ENCODE data around the gene OR2T10. TPM values are rescaled to one million over a fixed set of nuclear protein-coding genes. Genes with fewer than 3 reads are reported as not detected.

The OR2T10 gene
- total and polyA plus RNA-seq, 2 experiments from 2014 or later, result not detected

DNA sequence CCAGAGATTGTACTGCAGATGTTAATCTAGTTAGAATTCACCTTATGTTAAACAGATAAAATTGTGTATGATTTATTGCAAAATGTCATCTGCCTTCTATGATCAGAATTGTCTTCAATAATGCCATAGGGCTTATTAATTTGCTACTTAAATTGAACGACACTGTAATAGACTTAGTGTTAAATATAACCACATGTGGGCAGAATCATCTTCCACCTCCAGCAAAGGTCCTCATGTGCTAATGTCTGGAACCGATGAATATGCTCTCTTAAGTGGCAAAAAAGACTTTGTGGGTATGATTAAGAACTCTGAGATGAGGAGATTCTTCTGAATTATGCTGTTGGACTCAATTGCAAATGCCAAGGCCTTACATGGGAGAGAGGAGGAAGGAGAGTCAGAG, 33.1 kb upstream of the OR2T10 start:
- no peak for DNase-seq (ENCODE audit: low read depth in 1 of 2, low spot score in 1 of 2)
- Histone ChIP-seq H3K36me3 (no peaks in the 10 kb centered on the region), H3K27ac (no peak overlapping the region), H3K4me3 (no peak overlapping the region), H3K27me3 (no peaks in the 10 kb centered on the region), H3K4me1 (ENCODE audit: low read depth) (no peaks in the 10 kb centered on the region), H3K9me3 (ENCODE audit: low read depth) (no peaks in the 10 kb centered on the region)
- TF ChIP-seq, protein P1, sequence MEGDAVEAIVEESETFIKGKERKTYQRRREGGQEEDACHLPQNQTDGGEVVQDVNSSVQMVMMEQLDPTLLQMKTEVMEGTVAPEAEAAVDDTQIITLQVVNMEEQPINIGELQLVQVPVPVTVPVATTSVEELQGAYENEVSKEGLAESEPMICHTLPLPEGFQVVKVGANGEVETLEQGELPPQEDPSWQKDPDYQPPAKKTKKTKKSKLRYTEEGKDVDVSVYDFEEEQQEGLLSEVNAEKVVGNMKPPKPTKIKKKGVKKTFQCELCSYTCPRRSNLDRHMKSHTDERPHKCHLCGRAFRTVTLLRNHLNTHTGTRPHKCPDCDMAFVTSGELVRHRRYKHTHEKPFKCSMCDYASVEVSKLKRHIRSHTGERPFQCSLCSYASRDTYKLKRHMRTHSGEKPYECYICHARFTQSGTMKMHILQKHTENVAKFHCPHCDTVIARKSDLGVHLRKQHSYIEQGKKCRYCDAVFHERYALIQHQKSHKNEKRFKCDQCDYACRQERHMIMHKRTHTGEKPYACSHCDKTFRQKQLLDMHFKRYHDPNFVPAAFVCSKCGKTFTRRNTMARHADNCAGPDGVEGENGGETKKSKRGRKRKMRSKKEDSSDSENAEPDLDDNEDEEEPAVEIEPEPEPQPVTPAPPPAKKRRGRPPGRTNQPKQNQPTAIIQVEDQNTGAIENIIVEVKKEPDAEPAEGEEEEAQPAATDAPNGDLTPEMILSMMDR (IDR thresholded peaks at IDR 0.05; ENCODE audit: low read depth, low read length), result no peak

DNA sequence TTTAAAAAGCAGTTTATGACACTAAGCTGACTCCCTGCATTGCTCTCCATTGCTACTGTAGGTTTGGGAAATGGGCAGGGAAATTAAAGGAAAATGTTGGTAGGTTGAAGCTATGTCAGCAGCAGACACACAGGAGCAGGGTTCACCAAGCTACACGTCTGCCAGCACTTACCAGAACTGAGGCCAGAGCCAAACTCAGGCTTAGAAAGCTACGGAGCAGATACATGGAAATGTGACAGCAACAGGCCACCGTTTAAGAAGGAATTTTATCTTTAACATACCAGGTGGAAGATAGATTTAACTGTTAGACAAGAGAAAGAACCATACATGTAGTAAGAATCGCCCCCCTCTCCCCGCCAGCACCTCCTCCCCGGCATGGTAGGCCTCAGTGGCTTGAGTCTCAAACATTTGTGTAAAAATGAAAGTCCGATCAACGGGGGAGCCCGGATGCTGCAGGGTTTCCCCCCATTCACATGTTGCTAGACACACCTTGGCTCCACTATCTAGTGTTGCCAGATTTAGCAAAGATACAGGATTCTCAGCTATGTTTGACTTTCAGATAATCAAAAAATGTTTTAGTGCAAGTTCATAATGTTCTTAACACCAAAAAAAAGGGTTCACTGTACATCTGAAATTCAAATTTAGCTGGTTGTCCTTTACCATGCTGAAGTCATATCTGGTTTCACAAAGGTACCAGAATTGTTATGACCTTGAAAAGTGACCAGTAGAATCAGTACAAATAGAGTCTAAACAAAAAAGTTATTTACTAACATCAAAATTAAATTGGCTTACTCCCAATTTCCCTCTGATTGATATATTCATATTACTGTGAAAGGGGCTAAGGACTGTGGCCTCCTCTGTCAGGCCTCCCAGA, 30.7 kb upstream of the OR2T10 start:
- TF ChIP-seq, protein P1 (IDR thresholded peaks at IDR 0.05; ENCODE audit: low read depth, low read length), result no peak
- DNase-seq (ENCODE audit: low read depth in 1 of 2, low spot score in 1 of 2), result no peak

DNA sequence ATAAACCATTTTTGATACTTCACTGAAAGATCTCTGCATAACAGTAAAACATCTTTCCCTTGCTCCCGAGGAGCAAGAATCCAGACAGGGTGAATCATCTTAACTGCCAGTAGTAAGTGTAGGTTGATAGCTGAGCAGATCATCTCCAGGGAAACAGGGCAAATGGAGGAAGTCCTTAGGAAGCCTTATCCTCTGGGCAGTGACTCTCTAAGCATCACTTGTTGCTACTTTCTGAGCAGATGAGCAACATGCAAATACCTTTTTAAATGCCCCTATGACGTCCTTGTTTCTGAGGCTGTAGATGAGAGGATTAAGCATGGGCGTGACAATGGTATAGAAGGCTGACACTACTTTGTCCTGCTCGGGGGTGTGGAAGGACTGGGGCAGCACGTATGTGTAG, 28.5 kb upstream of the OR2T10 start:
- DNase-seq (ENCODE audit: low read depth in 1 of 2, low spot score in 1 of 2), result no peak
- H3K27ac ChIP-seq, result no peak overlapping the region
- no peaks in the 10 kb centered on the region for H3K27me3 ChIP-seq
- no peak overlapping the region for H3K4me3 ChIP-seq
- H3K4me1 ChIP-seq (ENCODE audit: low read depth), result no peaks in the 10 kb centered on the region
- H3K9me3 ChIP-seq (ENCODE audit: low read depth), result no peaks in the 10 kb centered on the region
- H3K36me3 ChIP-seq, result no peaks in the 10 kb centered on the region
- TF ChIP-seq, protein P1 (IDR thresholded peaks at IDR 0.05; ENCODE audit: low read depth, low read length), result no peak

More for the DNA sequence above, 30.7 kb upstream of the OR2T10 start:
- Histone ChIP-seq H3K9me3 (ENCODE audit: low read depth) (no peaks in the 10 kb centered on the region), H3K27ac (no peak overlapping the region), H3K27me3 (no peaks in the 10 kb centered on the region), H3K4me1 (ENCODE audit: low read depth) (no peaks in the 10 kb centered on the region), H3K36me3 (no peaks in the 10 kb centered on the region), H3K4me3 (no peak overlapping the region)

DNA sequence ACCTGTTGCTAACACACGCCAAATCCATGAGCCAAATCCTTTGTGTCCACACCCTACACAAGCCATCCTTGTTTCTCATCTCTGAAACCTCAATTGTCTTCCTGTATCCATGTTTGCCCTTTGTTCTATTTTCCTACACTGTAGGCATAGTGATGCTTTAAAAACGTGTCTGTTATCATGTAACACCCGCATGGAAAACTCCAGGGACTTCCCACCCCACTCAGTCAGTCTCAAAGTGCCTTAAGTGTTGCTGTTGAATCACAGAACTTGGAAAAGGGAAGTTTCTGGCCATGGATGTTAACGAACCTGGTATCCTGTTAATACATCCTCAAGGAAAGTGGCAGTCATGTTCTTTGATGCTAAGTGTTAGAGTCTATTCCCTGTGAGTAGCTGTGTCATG, 27.7 kb upstream of the OR2T10 start:
- no peak for DNase-seq (ENCODE audit: low read depth in 1 of 2, low spot score in 1 of 2)
- no peaks in the 10 kb centered on the region for H3K4me1 ChIP-seq (ENCODE audit: low read depth)
- no peak overlapping the region for H3K4me3 ChIP-seq
- H3K9me3 ChIP-seq (ENCODE audit: low read depth), result no peaks in the 10 kb centered on the region
- H3K36me3 ChIP-seq, result no peaks in the 10 kb centered on the region
- TF ChIP-seq, protein P1 (IDR thresholded peaks at IDR 0.05; ENCODE audit: low read depth, low read length), result no peak
- no peaks in the 10 kb centered on the region for H3K27me3 ChIP-seq
- no peak overlapping the region for H3K27ac ChIP-seq

DNA sequence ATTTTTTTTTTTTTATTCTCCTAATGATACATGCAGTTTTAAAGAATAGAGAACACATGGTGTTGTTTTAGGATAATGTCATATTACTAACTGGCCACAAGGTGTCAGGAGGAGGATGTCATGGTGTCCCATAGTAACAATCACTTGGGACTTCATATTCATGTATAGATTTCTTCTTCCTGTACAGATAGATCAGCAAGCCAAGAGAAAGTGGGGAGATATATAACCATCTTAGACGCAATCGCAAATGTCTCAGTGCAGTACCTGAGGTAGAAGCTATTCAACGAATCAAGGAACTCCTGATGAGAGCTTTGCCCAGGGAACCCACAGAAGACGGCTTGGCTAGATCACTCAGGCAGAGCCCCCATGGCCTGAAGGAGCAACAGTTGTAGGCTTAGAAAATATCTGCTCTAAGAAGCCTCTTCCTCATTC, 25.1 kb upstream of the OR2T10 start:
- Histone ChIP-seq H3K36me3 (no peaks in the 10 kb centered on the region), H3K4me3 (no peak overlapping the region), H3K4me1 (ENCODE audit: low read depth) (no peaks in the 10 kb centered on the region), H3K27ac (no peak overlapping the region), H3K9me3 (ENCODE audit: low read depth) (no peaks in the 10 kb centered on the region), H3K27me3 (no peaks in the 10 kb centered on the region)
- peak; percentile 0 to 42 for DNase-seq (ENCODE audit: low read depth in 1 of 2, low spot score in 1 of 2)
- TF ChIP-seq, protein P1 (IDR thresholded peaks at IDR 0.05; ENCODE audit: low read depth, low read length), result peak; percentile 42

Data from cardiac muscle cell (in vitro differentiated cells and primary cell).